ENCODE measurements around the gene GM2A. TPM values are rescaled to one million over a fixed set of nuclear protein-coding genes. Genes with fewer than 3 reads are reported as not detected.
"Not testable (repeated sequence)": the region's sequence is repeated elsewhere in the genome, so short reads cannot be mapped to it uniquely, and the experiment has no call there.

The GM2A gene
- total RNA-seq, 3 donors from 2014 or later = 8.1 to 9.9 (median 9.0) TPM

DNA sequence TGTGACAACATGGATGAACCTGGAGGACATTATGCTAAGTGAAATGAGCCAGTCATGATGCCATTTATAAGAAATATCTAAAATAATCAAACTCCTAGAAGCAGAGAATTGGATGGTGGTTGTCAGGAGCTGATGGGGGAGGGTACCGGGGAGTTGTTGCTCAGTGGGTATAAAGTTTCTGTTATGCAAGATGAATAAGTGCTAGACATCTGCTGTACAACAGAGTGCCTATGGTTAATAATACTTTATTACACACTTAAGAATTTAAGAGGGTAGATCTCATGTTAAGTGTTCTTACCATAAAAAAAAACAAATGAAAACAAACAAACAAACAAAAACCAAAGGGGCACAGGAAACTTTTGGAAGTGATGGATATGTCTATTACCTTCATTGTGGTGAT is 16.1 kb upstream of the GM2A start:
- Mint-ChIP-seq H3K4me1 (ENCODE audit: low read depth) (peaks cover 11% of the 10 kb centered on the region), H3K36me3 (ENCODE audit: insufficient read depth) (no peaks in the 10 kb centered on the region), H3K4me3 (no peak overlapping the region), H3K27me3 (ENCODE audit: low read depth) (no peaks in the 10 kb centered on the region), H3K9me3 (no peaks in the 10 kb centered on the region)
- ATAC-seq (no peak), DNase-seq (no peak)

GRCh38 chr5:151237685-151238084 is 15.3 kb upstream of the GM2A start:
- H3K4me3 Mint-ChIP-seq = no peak overlapping the region
- H3K9me3 Mint-ChIP-seq = no peaks in the 10 kb centered on the region
- DNase-seq (no peak), ATAC-seq (no peak)
- no peaks in the 10 kb centered on the region for H3K36me3 Mint-ChIP-seq (ENCODE audit: insufficient read depth)
- H3K4me1 Mint-ChIP-seq (ENCODE audit: low read depth) = peaks cover 11% of the 10 kb centered on the region
- no peaks in the 10 kb centered on the region for H3K27me3 Mint-ChIP-seq (ENCODE audit: low read depth)

DNA sequence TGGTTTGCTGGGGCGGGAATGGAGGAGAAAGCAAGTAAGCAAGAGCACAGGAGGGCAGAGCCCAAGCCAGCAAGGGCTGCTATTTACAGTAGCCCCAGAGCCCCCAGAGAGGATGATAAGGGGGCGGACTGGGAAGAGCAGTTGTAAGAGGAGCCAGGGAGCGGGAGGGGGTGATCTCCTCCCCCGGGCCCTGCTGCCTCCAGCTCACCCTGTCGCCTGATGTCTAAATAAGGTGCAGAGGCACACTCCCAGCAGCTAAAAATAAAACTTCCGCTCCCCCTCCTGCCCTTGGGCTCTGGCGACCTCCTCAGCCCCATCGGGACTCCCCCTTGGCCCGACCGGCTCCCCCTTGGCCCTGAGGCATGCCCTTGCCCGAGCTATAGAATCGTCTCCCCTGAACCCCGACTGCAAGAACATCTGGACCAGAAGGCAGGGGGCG is 14.7 kb upstream of the GM2A start:
- Mint-ChIP-seq H3K36me3 (ENCODE audit: insufficient read depth) (no peaks in the 10 kb centered on the region), H3K9me3 (no peaks in the 10 kb centered on the region), H3K27me3 (ENCODE audit: low read depth) (no peaks in the 10 kb centered on the region), H3K4me1 (ENCODE audit: low read depth) (peaks cover 11% of the 10 kb centered on the region), H3K4me3 (no peak overlapping the region)
- no peak for DNase-seq
- ATAC-seq = peak in 1 of 2 donors; percentile 13

DNA sequence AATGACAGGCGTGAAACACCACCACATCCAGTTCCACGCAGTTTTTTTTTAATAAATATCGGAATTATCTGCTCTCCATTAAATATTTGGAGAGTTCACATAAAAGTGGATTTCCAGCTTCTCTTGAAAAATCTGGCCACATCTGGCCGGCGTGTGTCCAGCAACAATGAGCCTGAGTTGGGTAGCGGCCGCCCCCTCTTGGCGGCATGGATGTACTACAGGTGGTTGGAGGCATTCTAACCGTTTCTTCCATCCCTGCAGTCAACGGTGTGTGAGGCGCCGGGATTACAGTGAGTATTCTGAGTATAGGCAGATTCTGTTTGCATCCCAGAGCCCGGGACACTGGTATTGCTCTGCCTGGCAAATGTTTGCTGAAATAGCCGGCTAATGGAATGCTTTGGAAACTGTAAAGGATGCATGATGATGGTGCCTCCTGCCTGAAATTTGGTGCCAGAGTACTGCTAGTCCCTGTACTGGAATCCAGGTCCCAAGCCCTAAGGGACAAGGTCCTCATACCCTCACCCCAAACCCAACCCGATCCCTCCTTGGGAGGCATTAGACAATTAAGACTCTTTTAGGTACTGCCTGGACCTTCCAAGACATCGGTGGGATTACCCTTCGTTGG is 13.6 kb upstream of the GM2A start:
- Mint-ChIP-seq H3K4me1 (ENCODE audit: low read depth) (peaks cover 18% of the 10 kb centered on the region), H3K4me3 (no peak overlapping the region), H3K9me3 (no peaks in the 10 kb centered on the region), H3K27me3 (ENCODE audit: low read depth) (no peaks in the 10 kb centered on the region), H3K36me3 (ENCODE audit: insufficient read depth) (no peaks in the 10 kb centered on the region)
- DNase-seq (peak; percentile 57), ATAC-seq (peak; percentile 71 to 77)

- H3K36me3 Mint-ChIP-seq (ENCODE audit: insufficient read depth); H3K4me3 Mint-ChIP-seq; ATAC-seq; H3K9me3 Mint-ChIP-seq; DNase-seq; H3K27me3 Mint-ChIP-seq (ENCODE audit: low read depth): not testable (repeated sequence)
- H3K4me1 Mint-ChIP-seq (ENCODE audit: low read depth) = peaks cover 16% of the 10 kb centered on the region
These were observed 12.6 kb upstream of the GM2A start for GRCh38 chr5:151240268-151240835.

- Mint-ChIP-seq H3K4me3 (no peak overlapping the region), H3K36me3 (ENCODE audit: insufficient read depth) (no peaks in the 10 kb centered on the region), H3K4me1 (ENCODE audit: low read depth) (peaks cover 13% of the 10 kb centered on the region), H3K27me3 (ENCODE audit: low read depth) (no peaks in the 10 kb centered on the region), H3K9me3 (no peaks in the 10 kb centered on the region)
- DNase-seq (no peak), ATAC-seq (no peak)
These were observed 11.9 kb upstream of the GM2A start for GRCh38 chr5:151240924-151241635.

DNA sequence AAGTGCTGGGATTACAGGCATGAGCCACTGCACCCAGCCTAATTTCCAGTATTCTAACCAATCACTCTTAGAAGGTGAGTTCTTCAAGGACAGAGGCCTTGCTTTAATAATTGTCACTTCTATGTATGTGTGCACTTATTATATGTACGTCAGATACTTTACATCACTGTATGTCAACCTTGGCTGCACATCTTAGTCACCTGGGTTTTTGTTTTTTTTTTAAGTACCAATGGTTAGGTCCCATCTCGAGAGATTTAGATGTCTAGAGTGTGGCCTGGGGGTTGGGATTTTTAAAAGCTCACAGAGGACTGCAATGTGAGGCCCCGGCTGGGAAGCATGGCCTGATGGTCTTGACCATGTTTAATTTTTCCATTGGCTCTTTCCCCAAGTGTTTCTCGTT is 9.9 kb upstream of the GM2A start:
- Mint-ChIP-seq H3K4me1 (ENCODE audit: low read depth) (peaks cover 13% of the 10 kb centered on the region), H3K36me3 (ENCODE audit: insufficient read depth) (no peaks in the 10 kb centered on the region), H3K27me3 (ENCODE audit: low read depth) (no peaks in the 10 kb centered on the region), H3K9me3 (no peaks in the 10 kb centered on the region), H3K4me3 (no peak overlapping the region)
- no peak for DNase-seq
- ATAC-seq = no peak

DNA sequence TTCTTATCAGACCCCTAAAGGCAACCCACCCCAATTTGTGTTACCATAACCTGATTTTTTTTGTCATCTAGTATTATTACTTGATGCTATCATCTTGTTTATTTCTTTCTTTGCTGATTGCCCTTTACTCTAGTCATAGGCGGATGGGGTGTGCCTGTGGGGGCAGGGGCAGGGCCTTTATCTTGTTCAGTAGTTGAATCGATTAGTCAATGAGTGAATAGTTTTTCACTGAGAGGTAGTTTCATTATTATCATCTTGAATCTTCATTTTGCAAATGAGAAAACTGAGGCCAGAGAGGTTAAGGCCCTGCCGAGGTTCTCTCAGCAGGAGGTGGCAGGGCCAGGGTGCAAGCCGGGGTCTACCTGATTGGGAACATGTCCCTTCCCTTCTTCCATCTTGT is 9.4 kb upstream of the GM2A start:
- peak; percentile 62 to 65 for ATAC-seq
- Mint-ChIP-seq H3K36me3 (ENCODE audit: insufficient read depth) (no peaks in the 10 kb centered on the region), H3K4me1 (ENCODE audit: low read depth) (peaks cover 13% of the 10 kb centered on the region), H3K27me3 (ENCODE audit: low read depth) (no peaks in the 10 kb centered on the region), H3K4me3 (no peak overlapping the region), H3K9me3 (no peaks in the 10 kb centered on the region)
- DNase-seq = no peak

DNA sequence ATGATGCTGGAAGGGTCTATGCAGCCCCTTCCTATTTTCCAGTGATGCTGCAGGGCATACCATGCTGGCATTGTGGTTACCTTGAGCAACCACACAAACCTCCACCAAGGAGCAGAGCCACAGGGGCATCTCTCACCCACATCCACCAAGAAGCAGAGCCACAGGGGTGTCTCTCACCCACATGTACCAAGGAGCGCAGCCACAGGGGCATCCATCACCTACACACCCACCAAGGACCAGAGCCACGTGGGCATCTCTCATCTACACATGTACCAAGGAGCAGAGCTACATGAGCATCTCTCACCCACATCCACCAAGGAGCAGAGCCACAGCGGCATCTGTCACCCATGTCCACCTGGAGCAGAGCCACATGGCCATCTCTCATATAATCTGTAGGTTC is 8.8 kb upstream of the GM2A start:
- Mint-ChIP-seq H3K9me3 (no peaks in the 10 kb centered on the region), H3K27me3 (ENCODE audit: low read depth) (no peaks in the 10 kb centered on the region), H3K4me1 (ENCODE audit: low read depth) (peaks cover 13% of the 10 kb centered on the region), H3K36me3 (ENCODE audit: insufficient read depth) (no peaks in the 10 kb centered on the region), H3K4me3 (no peak overlapping the region)
- DNase-seq (no peak), ATAC-seq (no peak)

DNA sequence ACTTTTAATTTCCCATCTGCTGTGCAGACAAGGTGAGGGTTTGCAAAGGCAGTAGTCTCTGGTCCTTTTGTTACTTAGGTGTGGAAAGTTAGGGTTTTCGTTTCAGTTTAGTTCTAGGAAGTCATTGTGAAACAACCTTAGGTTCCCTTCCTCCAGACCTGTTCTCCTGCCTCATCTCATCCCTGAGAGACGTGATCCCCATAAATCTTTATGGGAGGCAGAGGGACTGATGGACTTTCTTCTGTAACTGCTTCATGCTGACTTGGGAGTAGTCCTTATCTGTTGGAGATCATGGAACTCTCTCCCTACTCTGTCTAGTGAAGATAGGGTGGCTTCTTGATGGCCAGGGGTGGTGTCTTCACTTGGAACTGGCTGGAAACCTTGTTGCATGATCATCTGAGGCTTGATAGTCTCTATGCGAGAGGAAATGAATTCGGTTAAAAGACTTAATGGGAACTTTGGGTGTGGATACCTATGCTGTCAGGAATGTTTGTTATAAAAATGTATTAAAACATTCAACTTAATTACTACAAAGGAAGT is 7.2 kb upstream of the GM2A start:
- Mint-ChIP-seq H3K4me1 (ENCODE audit: low read depth) (peaks cover 20% of the 10 kb centered on the region), H3K36me3 (ENCODE audit: insufficient read depth) (no peaks in the 10 kb centered on the region), H3K27me3 (ENCODE audit: low read depth) (no peaks in the 10 kb centered on the region), H3K9me3 (no peaks in the 10 kb centered on the region), H3K4me3 (no peak overlapping the region)
- ATAC-seq (no peak), DNase-seq (no peak)

- no peak for ATAC-seq
- no peak overlapping the region for H3K4me3 Mint-ChIP-seq
- H3K27me3 Mint-ChIP-seq (ENCODE audit: low read depth) = no peaks in the 10 kb centered on the region
- H3K9me3 Mint-ChIP-seq = no peaks in the 10 kb centered on the region
- DNase-seq = no peak
- no peaks in the 10 kb centered on the region for H3K36me3 Mint-ChIP-seq (ENCODE audit: insufficient read depth)
- H3K4me1 Mint-ChIP-seq (ENCODE audit: low read depth) = peaks cover 35% of the 10 kb centered on the region
These were observed 4.3 kb upstream of the GM2A start for GRCh38 chr5:151248651-151249050.

DNA sequence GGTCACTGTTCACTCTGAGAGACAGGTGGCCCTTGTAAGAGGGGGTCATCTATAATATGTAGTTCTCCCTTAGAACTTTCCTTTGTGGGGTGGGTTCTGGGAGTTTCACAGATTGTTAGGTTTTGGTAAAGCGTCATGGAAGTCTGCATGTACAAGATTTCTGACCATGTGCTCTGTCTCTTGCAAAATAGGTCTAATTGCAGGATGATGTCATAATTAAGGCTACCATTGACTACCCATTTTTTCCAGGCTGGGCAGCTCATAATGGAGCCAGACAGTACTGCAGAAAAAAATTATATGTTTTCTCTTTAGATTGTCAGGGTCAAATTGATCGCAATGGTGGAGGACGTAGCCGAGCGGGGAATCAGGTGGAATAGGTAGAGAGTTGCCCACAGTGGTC is 3.7 kb upstream of the GM2A start:
- Mint-ChIP-seq H3K9me3 (no peaks in the 10 kb centered on the region), H3K4me1 (ENCODE audit: low read depth) (peaks cover 35% of the 10 kb centered on the region), H3K27me3 (ENCODE audit: low read depth) (no peaks in the 10 kb centered on the region), H3K4me3 (no peak overlapping the region), H3K36me3 (ENCODE audit: insufficient read depth) (no peaks in the 10 kb centered on the region)
- no peak for ATAC-seq
- no peak for DNase-seq

DNA sequence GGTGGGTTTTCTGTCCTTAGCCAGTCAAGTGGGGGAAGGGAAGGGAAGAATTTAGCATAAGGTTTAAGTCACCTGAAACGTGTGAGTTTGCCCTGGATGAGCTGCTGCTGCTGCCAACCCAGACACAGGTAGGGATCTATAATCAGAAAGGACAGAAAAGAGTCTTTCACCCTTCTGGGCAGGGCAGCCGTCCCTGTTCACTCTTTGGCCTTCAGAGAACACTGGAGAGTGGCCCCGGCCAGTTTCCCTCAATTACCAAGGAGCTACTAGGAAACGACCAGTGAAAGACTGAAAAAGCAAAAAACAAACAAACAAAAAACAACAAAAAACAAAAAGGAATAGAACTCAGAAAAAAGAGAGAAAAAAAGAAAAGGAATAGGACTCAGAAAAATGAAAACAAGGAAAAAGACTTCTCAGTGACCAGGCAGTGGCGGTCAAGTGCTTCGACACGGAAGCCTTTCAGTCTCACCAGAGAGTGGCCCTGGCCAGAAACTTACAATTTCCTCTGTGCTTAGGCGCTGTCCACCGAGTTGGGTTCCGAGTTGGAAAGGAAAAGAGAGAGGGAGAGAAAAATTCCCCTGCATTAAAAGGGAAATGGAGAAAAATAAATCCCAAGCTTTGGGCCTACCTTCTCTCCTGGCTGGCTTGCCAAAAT is 2.5 kb upstream of the GM2A start:
- Mint-ChIP-seq H3K27me3 (ENCODE audit: low read depth) (no peaks in the 10 kb centered on the region), H3K4me3 (peak overlapping the region; percentile 89), H3K36me3 (ENCODE audit: insufficient read depth) (no peaks in the 10 kb centered on the region), H3K9me3 (no peaks in the 10 kb centered on the region), H3K4me1 (ENCODE audit: low read depth) (peaks cover 38% of the 10 kb centered on the region)
- DNase-seq (no peak), ATAC-seq (no peak)

GRCh38 chr5:151251001-151251551 is 1.9 kb upstream of the GM2A start:
- DNase-seq = no peak
- Mint-ChIP-seq H3K4me1 (ENCODE audit: low read depth) (peaks cover 43% of the 10 kb centered on the region), H3K9me3 (no peaks in the 10 kb centered on the region), H3K36me3 (ENCODE audit: insufficient read depth) (no peaks in the 10 kb centered on the region), H3K4me3 (peak overlapping the region; percentile 89), H3K27me3 (ENCODE audit: low read depth) (no peaks in the 10 kb centered on the region)
- ATAC-seq = no peak

All from activated T-cell treated with anti-CD3 and anti-CD28 coated beads, Interleukin-2, amount 50 U/mL, for 4 hours (primary cell).